ENCODE results near the gene CANT1.

GRCh38 chr17:78950870-78951269, 58.7 kb downstream of the CANT1 start:
- TF ChIP-seq POLR2A (IDR thresholded peaks at IDR 0.05; ENCODE audit: insufficient read depth in 1 of 2, low read depth in 2 of 2, low read length in 2 of 2), result no peak
- TF ChIP-seq GMEB1 (CRISPR knock-in tag; IDR thresholded peaks at IDR 0.05; ENCODE audit: borderline replicate concordance), result no peak
- TF ChIP-seq ZNF383 (CRISPR knock-in tag; IDR thresholded peaks at IDR 0.05; ENCODE audit: borderline replicate concordance), result no peak
- TF ChIP-seq CTCF (CRISPR knock-in tag; IDR thresholded peaks at IDR 0.05), result no peak
- no peak for TF ChIP-seq ZBTB1 (CRISPR knock-in tag; IDR thresholded peaks at IDR 0.05; ENCODE audit: borderline replicate concordance)
- no peak for TF ChIP-seq IRF2 (CRISPR knock-in tag; IDR thresholded peaks at IDR 0.05)
